ENCODE data around the gene ITPR1. TPM values are rescaled to one million over a fixed set of nuclear protein-coding genes. Genes with fewer than 3 reads are reported as not detected.

Gene ITPR1
- total RNA-seq, 4 donors from 2014 or later = 184 to 305 (median 218) TPM

- Histone ChIP-seq H3K27ac (peak overlapping the region in 1 of 4 donors; percentile 31), H3K4me3 (no peak overlapping the region), H3K9me3 (no peaks in the 10 kb centered on the region), H3K36me3 (peaks cover 0 to 75% of the 10 kb centered on the region in 2 donors), H3K27me3 (no peaks in the 10 kb centered on the region), H3K4me1 (peaks cover 0 to 28% (median 0%) of the 10 kb centered on the region in 3 donors)
- no peak for ATAC-seq
- TF ChIP-seq, protein P1, sequence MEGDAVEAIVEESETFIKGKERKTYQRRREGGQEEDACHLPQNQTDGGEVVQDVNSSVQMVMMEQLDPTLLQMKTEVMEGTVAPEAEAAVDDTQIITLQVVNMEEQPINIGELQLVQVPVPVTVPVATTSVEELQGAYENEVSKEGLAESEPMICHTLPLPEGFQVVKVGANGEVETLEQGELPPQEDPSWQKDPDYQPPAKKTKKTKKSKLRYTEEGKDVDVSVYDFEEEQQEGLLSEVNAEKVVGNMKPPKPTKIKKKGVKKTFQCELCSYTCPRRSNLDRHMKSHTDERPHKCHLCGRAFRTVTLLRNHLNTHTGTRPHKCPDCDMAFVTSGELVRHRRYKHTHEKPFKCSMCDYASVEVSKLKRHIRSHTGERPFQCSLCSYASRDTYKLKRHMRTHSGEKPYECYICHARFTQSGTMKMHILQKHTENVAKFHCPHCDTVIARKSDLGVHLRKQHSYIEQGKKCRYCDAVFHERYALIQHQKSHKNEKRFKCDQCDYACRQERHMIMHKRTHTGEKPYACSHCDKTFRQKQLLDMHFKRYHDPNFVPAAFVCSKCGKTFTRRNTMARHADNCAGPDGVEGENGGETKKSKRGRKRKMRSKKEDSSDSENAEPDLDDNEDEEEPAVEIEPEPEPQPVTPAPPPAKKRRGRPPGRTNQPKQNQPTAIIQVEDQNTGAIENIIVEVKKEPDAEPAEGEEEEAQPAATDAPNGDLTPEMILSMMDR (IDR thresholded peaks at IDR 0.05) = no peak
- TF ChIP-seq POLR2AphosphoS5 (IDR thresholded peaks at IDR 0.05) (no peak), EP300 (IDR thresholded peaks at IDR 0.05) (no peak), POLR2A (IDR thresholded peaks at IDR 0.05) (no peak)
- 57 to 60% methylated on average over 1 to 2 of the region's 5 CpGs for WGBS, 2 donors (ENCODE audit: low coverage in 1 of 2)
These were observed 287.4 kb downstream of the ITPR1 start for GRCh38 chr3:4780545-4780957.

DNA sequence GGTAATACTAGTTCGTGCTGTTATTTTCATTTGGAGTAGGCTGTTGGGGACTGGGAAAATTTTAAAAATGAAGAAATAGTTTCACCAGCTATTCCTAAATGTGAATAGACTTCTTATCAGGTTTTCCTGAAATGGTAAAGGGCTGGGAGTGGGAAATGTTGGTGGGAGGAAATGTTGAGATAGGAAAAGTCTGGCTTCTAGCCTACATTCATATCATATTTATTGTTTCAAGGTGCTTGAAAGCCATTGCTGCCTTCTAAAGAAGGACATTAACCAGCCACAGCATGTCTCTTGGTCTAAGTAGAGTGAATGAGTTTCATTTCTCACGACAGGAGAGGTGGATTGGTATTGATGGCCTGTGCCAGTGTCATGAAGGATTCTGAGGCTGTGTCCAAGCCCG is 288.9 kb downstream of the ITPR1 start:
- ATAC-seq = no peak
- 87 to 89% methylated on average over 1 to 3 of the region's 3 CpGs for WGBS, 2 donors (ENCODE audit: low coverage in 1 of 2)
- H3K27ac ChIP-seq = no peak overlapping the region

GRCh38 chr3:4785551-4785950 is 292.4 kb downstream of the ITPR1 start:
- Histone ChIP-seq H3K36me3 (peaks cover 0 to 83% of the 10 kb centered on the region in 2 donors), H3K4me1 (peaks cover 0 to 4% (median 0%) of the 10 kb centered on the region in 3 donors), H3K9me3 (no peaks in the 10 kb centered on the region), H3K27me3 (no peaks in the 10 kb centered on the region), H3K4me3 (no peak overlapping the region), H3K27ac (no peak overlapping the region)
- TF ChIP-seq POLR2A (IDR thresholded peaks at IDR 0.05) (no peak), POLR2AphosphoS5 (IDR thresholded peaks at IDR 0.05) (no peak), EP300 (IDR thresholded peaks at IDR 0.05) (no peak)
- TF ChIP-seq, protein P1 (IDR thresholded peaks at IDR 0.05) = no peak
- ATAC-seq = no peak
- WGBS, 2 donors (ENCODE audit: low coverage in 1 of 2) = no CpG with 5 or more reads among the region's 1 CpG

More for the DNA sequence above, 288.9 kb downstream of the ITPR1 start:
- Histone ChIP-seq H3K27me3 (no peaks in the 10 kb centered on the region), H3K36me3 (peaks cover 0 to 75% of the 10 kb centered on the region in 2 donors), H3K4me3 (no peak overlapping the region), H3K9me3 (no peaks in the 10 kb centered on the region), H3K4me1 (peaks cover 0 to 17% (median 0%) of the 10 kb centered on the region in 3 donors)
- TF ChIP-seq EP300 (IDR thresholded peaks at IDR 0.05) (no peak), POLR2AphosphoS5 (IDR thresholded peaks at IDR 0.05) (no peak), POLR2A (IDR thresholded peaks at IDR 0.05) (no peak)
- TF ChIP-seq, protein P1 (IDR thresholded peaks at IDR 0.05) = no peak

DNA sequence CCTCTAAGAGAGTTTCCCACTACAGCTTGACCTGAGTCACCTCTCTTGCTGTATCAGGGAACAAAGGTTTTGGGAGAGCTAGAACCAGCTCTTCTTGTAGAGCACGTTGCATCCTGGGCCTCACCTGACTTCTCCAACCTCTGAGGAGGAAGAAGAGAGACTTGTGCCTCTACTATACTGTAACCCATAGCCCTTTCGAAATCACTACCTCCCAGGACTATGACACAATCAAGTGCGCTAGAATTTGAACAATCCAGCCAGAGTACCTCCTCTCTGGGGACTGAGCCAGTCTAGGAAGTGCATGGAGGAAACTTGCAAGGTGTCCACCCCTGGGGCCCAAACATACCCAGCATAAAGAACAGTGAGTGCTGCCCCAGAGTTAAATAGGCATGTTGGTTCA is 293.3 kb downstream of the ITPR1 start:
- H3K36me3 ChIP-seq = peaks cover 0 to 92% of the 10 kb centered on the region in 2 donors
- no peak overlapping the region for H3K4me3 ChIP-seq
- H3K27ac ChIP-seq = no peak overlapping the region
- TF ChIP-seq, protein P1 (IDR thresholded peaks at IDR 0.05) = no peak
- TF ChIP-seq POLR2A (IDR thresholded peaks at IDR 0.05) (no peak), POLR2AphosphoS5 (IDR thresholded peaks at IDR 0.05) (no peak), EP300 (IDR thresholded peaks at IDR 0.05) (no peak)
- no peaks in the 10 kb centered on the region for H3K4me1 ChIP-seq
- WGBS, 2 donors (ENCODE audit: low coverage in 1 of 2) = no CpG with 5 or more reads among the region's 3 CpGs
- no peaks in the 10 kb centered on the region for H3K27me3 ChIP-seq
- no peaks in the 10 kb centered on the region for H3K9me3 ChIP-seq
- ATAC-seq = no peak

DNA sequence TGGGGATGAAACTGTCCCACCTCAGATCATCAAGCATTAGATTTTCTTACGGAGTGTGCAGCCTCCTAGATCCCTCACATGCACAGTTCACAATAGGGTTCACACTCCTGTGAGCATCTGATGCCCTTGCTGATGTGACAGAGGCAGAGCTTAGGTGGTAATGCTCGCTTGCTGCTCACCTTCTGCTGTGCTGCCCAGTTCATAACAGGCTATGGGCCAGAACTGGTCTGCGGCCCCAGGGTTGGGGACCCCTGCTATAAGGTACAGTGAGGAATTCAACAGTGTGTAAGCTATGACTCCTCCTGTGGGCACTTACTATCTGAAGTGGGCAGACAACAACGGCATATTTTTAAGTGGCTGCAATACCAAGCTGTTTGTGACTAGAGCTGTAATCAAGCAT is 298.2 kb downstream of the ITPR1 start:
- WGBS, 2 donors (ENCODE audit: low coverage in 1 of 2) = 100% methylated on average over 2 of the region's 4 CpGs; no CpG with 5 or more reads in 1 of the 2 donors
- no peak for ATAC-seq
- Histone ChIP-seq H3K4me1 (no peaks in the 10 kb centered on the region), H3K27me3 (no peaks in the 10 kb centered on the region), H3K4me3 (no peak overlapping the region), H3K27ac (no peak overlapping the region), H3K9me3 (no peaks in the 10 kb centered on the region), H3K36me3 (peaks cover 0 to 97% of the 10 kb centered on the region in 2 donors)
- TF ChIP-seq POLR2AphosphoS5 (IDR thresholded peaks at IDR 0.05) = no peak
- TF ChIP-seq, protein P1 (IDR thresholded peaks at IDR 0.05) = no peak
- TF ChIP-seq POLR2A (IDR thresholded peaks at IDR 0.05) = no peak
- no peak for TF ChIP-seq EP300 (IDR thresholded peaks at IDR 0.05)

All from gastroesophageal sphincter (tissue), 4 donors.